Body of pancreas (tissue), 4 donors: ENCODE results near the gene CACNG7.

Experiments used
- POLR2A ChIP-seq, 3 donors: fragments of 450-650 bp; IDR thresholded peaks; one replicate each; pipeline ENCODE4 v1.6.1; 2016; ENCODE audit warnings: antibody characterized with exemption in 3 of 3, mild to moderate bottlenecking in 2 of 3
- TF ChIP-seq, protein P1 (sequence below), 7 experiments: fragments of 450-650 bp in 4 of 7; fragments of 200-600 bp in 3 of 7; sonication (generic) in 3 of 7; IDR thresholded peaks; one replicate each; pipeline ENCODE4 v1.5.1; 2016 to 2019; ENCODE audit warnings: antibody characterized with exemption in 7 of 7

DNA sequence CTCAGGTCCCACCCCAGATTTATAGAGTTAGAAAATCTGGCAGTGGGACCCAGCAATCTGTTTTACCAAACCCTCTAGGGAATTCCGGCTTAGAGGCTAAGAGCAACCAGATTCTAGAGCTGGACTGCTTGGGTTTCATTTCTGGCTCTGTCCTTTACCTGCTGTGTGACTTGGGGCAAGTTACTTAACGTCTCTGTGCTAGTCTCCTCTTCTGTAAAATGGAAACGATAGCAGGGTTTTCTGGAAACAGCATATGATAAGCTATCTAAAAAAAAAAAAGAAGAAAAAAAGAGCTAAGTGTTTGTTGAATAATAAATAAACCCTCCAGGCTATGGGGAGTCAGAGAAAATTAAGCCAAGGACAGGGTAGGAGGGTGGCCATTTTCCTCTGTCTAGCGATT, 11.6 kb upstream of the CACNG7 start:
- TF ChIP-seq, protein P1, sequence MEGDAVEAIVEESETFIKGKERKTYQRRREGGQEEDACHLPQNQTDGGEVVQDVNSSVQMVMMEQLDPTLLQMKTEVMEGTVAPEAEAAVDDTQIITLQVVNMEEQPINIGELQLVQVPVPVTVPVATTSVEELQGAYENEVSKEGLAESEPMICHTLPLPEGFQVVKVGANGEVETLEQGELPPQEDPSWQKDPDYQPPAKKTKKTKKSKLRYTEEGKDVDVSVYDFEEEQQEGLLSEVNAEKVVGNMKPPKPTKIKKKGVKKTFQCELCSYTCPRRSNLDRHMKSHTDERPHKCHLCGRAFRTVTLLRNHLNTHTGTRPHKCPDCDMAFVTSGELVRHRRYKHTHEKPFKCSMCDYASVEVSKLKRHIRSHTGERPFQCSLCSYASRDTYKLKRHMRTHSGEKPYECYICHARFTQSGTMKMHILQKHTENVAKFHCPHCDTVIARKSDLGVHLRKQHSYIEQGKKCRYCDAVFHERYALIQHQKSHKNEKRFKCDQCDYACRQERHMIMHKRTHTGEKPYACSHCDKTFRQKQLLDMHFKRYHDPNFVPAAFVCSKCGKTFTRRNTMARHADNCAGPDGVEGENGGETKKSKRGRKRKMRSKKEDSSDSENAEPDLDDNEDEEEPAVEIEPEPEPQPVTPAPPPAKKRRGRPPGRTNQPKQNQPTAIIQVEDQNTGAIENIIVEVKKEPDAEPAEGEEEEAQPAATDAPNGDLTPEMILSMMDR (IDR thresholded peaks at IDR 0.05): no peak
- TF ChIP-seq POLR2A (IDR thresholded peaks at IDR 0.05): no peak
